Measurements from ENCODE around the gene AGMO.

AGMO gene

GRCh38 chr7:15439853-15440252 lies 122.0 kb downstream of the AGMO start:
- H3K9ac ChIP-seq (ENCODE audit: low read length): no peak overlapping the region
- H3K27me3 ChIP-seq (replicated peaks; ENCODE audit: insufficient read depth, low read length): no peaks in the 10 kb centered on the region
- no peaks in the 10 kb centered on the region for H3K79me2 ChIP-seq (ENCODE audit: low read length)
- no peaks in the 10 kb centered on the region for H3K36me3 ChIP-seq (replicated peaks; ENCODE audit: insufficient read depth, low read length)
- H3K4me2 ChIP-seq (ENCODE audit: low read depth, low read length): 0 out of 2 replicates have a peak overlapping the region, but pooled peaks have one; percentile 9
- no peaks in the 10 kb centered on the region for H3F3A ChIP-seq (ENCODE audit: insufficient read depth, low read length)
- DNase-seq: peak; percentile 68
- no peaks in the 10 kb centered on the region for H3K9me3 ChIP-seq (replicated peaks; ENCODE audit: insufficient read depth, low read length)
- peaks cover 6% of the 10 kb centered on the region for H3K4me1 ChIP-seq (ENCODE audit: low read length)
- no peaks in the 10 kb centered on the region for H3K9me2 ChIP-seq (replicated peaks; ENCODE audit: insufficient read depth, low read length)
- TF ChIP-seq EZH2phosphoT487 (IDR thresholded peaks at IDR 0.05; ENCODE audit: low read length) (no peak), EZH2 (optimal IDR thresholded peaks at IDR 0.05; ENCODE audit: low read depth, low read length) (no peak), CTCF (IDR thresholded peaks at IDR 0.05; ENCODE audit: low read length) (no peak)
- H4K20me1 ChIP-seq (ENCODE audit: insufficient read depth, low read length): no peaks in the 10 kb centered on the region
- no peak overlapping the region for H3K27ac ChIP-seq (ENCODE audit: low read length)
- no peak overlapping the region for H2AFZ ChIP-seq (ENCODE audit: low read length)
- no peak overlapping the region for H3K4me3 ChIP-seq (ENCODE audit: low read length)

GRCh38 chr7:15433151-15433550 lies 128.7 kb downstream of the AGMO start:
- Histone ChIP-seq H3K9me3 (replicated peaks; ENCODE audit: insufficient read depth, low read length) (no peaks in the 10 kb centered on the region), H4K20me1 (ENCODE audit: insufficient read depth, low read length) (no peaks in the 10 kb centered on the region), H3K79me2 (ENCODE audit: low read length) (no peaks in the 10 kb centered on the region), H3K4me2 (ENCODE audit: low read depth, low read length) (no peak overlapping the region), H3K4me3 (ENCODE audit: low read length) (no peak overlapping the region), H3K9me2 (replicated peaks; ENCODE audit: insufficient read depth, low read length) (no peaks in the 10 kb centered on the region), H3K27ac (ENCODE audit: low read length) (no peak overlapping the region), H3K9ac (ENCODE audit: low read length) (no peak overlapping the region), H3K27me3 (replicated peaks; ENCODE audit: insufficient read depth, low read length) (no peaks in the 10 kb centered on the region), H3K4me1 (ENCODE audit: low read length) (no peaks in the 10 kb centered on the region), H2AFZ (ENCODE audit: low read length) (no peak overlapping the region), H3F3A (ENCODE audit: insufficient read depth, low read length) (no peaks in the 10 kb centered on the region), H3K36me3 (replicated peaks; ENCODE audit: insufficient read depth, low read length) (no peaks in the 10 kb centered on the region)
- TF ChIP-seq EZH2 (optimal IDR thresholded peaks at IDR 0.05; ENCODE audit: low read depth, low read length) (no peak), EZH2phosphoT487 (IDR thresholded peaks at IDR 0.05; ENCODE audit: low read length) (no peak), CTCF (IDR thresholded peaks at IDR 0.05; ENCODE audit: low read length) (no peak)
- DNase-seq: no peak

- Histone ChIP-seq H3K9me2 (replicated peaks; ENCODE audit: insufficient read depth, low read length) (no peaks in the 10 kb centered on the region), H3K4me3 (ENCODE audit: low read length) (no peak overlapping the region), H3F3A (ENCODE audit: insufficient read depth, low read length) (no peaks in the 10 kb centered on the region), H2AFZ (ENCODE audit: low read length) (no peak overlapping the region), H3K36me3 (replicated peaks; ENCODE audit: insufficient read depth, low read length) (no peaks in the 10 kb centered on the region), H3K4me1 (ENCODE audit: low read length) (no peaks in the 10 kb centered on the region), H3K9ac (ENCODE audit: low read length) (no peak overlapping the region), H4K20me1 (ENCODE audit: insufficient read depth, low read length) (no peaks in the 10 kb centered on the region), H3K4me2 (ENCODE audit: low read depth, low read length) (no peak overlapping the region), H3K79me2 (ENCODE audit: low read length) (no peaks in the 10 kb centered on the region), H3K9me3 (replicated peaks; ENCODE audit: insufficient read depth, low read length) (no peaks in the 10 kb centered on the region), H3K27ac (ENCODE audit: low read length) (no peak overlapping the region), H3K27me3 (replicated peaks; ENCODE audit: insufficient read depth, low read length) (no peaks in the 10 kb centered on the region)
- no peak for DNase-seq
- TF ChIP-seq EZH2phosphoT487 (IDR thresholded peaks at IDR 0.05; ENCODE audit: low read length) (no peak), CTCF (IDR thresholded peaks at IDR 0.05; ENCODE audit: low read length) (no peak), EZH2 (optimal IDR thresholded peaks at IDR 0.05; ENCODE audit: low read depth, low read length) (no peak)
Measured at GRCh38 chr7:15430911-15431310, 130.9 kb downstream of the AGMO start.
